Trophoblast cell (in vitro differentiated cells and primary cell): ENCODE data around the gene VTI1A.

Source experiments
- DNase-seq, 2 donors: peaks; one replicate each; pipeline ENCODE4 v3.0.0-alpha.2; 2016
- H2AFZ ChIP-seq: 2 replicates; pipeline ENCODE4 v1.6.1; 2013; ENCODE audit warnings: low read length, moderate library complexity, mild to moderate bottlenecking; ENCODE audit not compliant: insufficient read depth, poor library complexity
- H2AK5ac ChIP-seq: 2 replicates; pipeline ENCODE4 v1.6.1; 2013; ENCODE audit warnings: mild to moderate bottlenecking, low read length
- H2BK120ac ChIP-seq: 2 replicates; pipeline ENCODE4 v1.6.1; 2013; ENCODE audit warnings: low read length, mild to moderate bottlenecking, moderate library complexity; ENCODE audit not compliant: insufficient read depth, poor library complexity
- H2BK12ac ChIP-seq: 2 replicates; pipeline ENCODE4 v1.6.1; 2013; ENCODE audit warnings: mild to moderate bottlenecking, low read length, moderate library complexity
- H2BK5ac ChIP-seq: 2 replicates; pipeline ENCODE4 v1.6.1; 2013; ENCODE audit warnings: low read length, low read depth, moderate library complexity, mild to moderate bottlenecking; ENCODE audit not compliant: poor library complexity
- H3K14ac ChIP-seq: 2 replicates; pipeline ENCODE4 v1.6.1; 2013; ENCODE audit warnings: mild to moderate bottlenecking, low read length
- H3K18ac ChIP-seq: 2 replicates; pipeline ENCODE4 v1.6.1; 2013; ENCODE audit warnings: mild to moderate bottlenecking, low read length
- H3K23ac ChIP-seq: 2 replicates; pipeline ENCODE4 v1.6.1; 2013; ENCODE audit warnings: low read length
- H3K27ac ChIP-seq: 2 replicates; pipeline ENCODE4 v1.5.1; 2013; ENCODE audit warnings: low read depth, mild to moderate bottlenecking, inconsistent platforms, low read length, moderate library complexity
- H3K27me3 ChIP-seq: 2 replicates; pipeline ENCODE4 v1.6.1; 2013; ENCODE audit warnings: inconsistent platforms, mild to moderate bottlenecking, low read length, moderate library complexity; ENCODE audit not compliant: insufficient read depth
- H3K36me3 ChIP-seq, 2 experiments: 1 replicate in 1 of 2; 2 replicates in 1 of 2; pipeline ENCODE4 v1.6.1; 2013; ENCODE audit warnings: low read length in 2 of 2, mild to moderate bottlenecking in 2 of 2, moderate library complexity in 1 of 2; ENCODE audit not compliant: insufficient read depth in 2 of 2, control insufficient read depth in 1 of 2
- H3K4ac ChIP-seq: 2 replicates; pipeline ENCODE4 v1.6.1; 2013; ENCODE audit warnings: low read depth, mild to moderate bottlenecking, low read length, moderate library complexity
- H3K4me1 ChIP-seq, 2 experiments: 1 replicate in 1 of 2; 2 replicates in 1 of 2; pipeline ENCODE4 v1.6.1; 2013; ENCODE audit warnings: low read length in 2 of 2, mild to moderate bottlenecking in 2 of 2, moderate library complexity in 1 of 2; ENCODE audit not compliant: insufficient read depth in 2 of 2, control insufficient read depth in 1 of 2
- H3K4me2 ChIP-seq: 2 replicates; pipeline ENCODE4 v1.6.1; 2013; ENCODE audit warnings: inconsistent platforms, mild to moderate bottlenecking, low read length, moderate library complexity
- H3K4me3 ChIP-seq: 2 replicates; pipeline ENCODE4 v1.5.1; 2013; ENCODE audit warnings: mild to moderate bottlenecking, low read depth, low read length, inconsistent platforms
- H3K79me1 ChIP-seq: one replicate; pipeline ENCODE4 v1.6.1; 2013; ENCODE audit warnings: low read length
- H3K79me2 ChIP-seq: 2 replicates; pipeline ENCODE4 v1.6.1; 2013; ENCODE audit warnings: low read length, mild to moderate bottlenecking; ENCODE audit not compliant: control insufficient read depth, insufficient read depth, poor library complexity
- H3K9ac ChIP-seq: 2 replicates; pipeline ENCODE4 v1.6.1; 2013; ENCODE audit warnings: mild to moderate bottlenecking, low read length
- H3K9me3 ChIP-seq: 2 replicates; pipeline ENCODE4 v1.6.1; 2013; ENCODE audit warnings: low read depth, mild to moderate bottlenecking, control low read depth, inconsistent platforms, low read length; ENCODE audit not compliant: insufficient read depth
- H4K12ac ChIP-seq: 2 replicates; pipeline ENCODE4 v1.6.1; 2013; ENCODE audit warnings: low read depth, mild to moderate bottlenecking, low read length, moderate library complexity
- H4K8ac ChIP-seq: 2 replicates; pipeline ENCODE4 v1.6.1; 2013; ENCODE audit warnings: low read depth, mild to moderate bottlenecking, low read length, moderate library complexity
- H4K91ac ChIP-seq: one replicate; pipeline ENCODE4 v1.6.1; 2013; ENCODE audit warnings: low read depth, mild to moderate bottlenecking, low read length, moderate library complexity
- WGBS: extraction: QIAGEN DNeasy Blood & Tissue Kit; methylation state at CpG from one replicate; pipeline ENCODE4 v1.1.7; 2013; ENCODE audit warnings: missing lambda C conversion rate; ENCODE audit not compliant: insufficient read length, insufficient coverage; ENCODE audit errors: extremely low coverage; 5-methylcytosine and 5-hydroxymethylcytosine counted together

Gene VTI1A

DNA sequence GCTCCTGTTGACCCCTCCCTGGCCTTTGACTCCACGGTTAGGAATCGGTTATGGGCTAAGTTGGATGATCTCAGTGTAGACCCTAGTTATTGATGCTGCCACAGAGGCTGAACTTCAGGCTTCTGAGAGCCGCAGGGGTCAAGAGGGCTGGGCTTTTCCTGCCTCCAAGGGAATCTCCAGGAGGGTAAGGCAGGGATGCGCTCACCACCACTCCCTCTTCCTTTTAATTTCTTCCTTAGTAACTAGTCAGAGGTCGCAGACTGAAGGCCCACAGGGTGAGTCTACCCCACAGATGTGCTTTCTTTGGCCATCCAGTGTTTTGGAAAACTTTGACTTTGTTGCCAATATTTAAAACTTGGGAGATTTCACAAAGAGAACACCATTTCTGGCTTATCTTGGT is 352.0 kb downstream of the VTI1A start:
- Histone ChIP-seq H4K8ac (no peak overlapping the region), H3K4me2 (no peak overlapping the region), H3K4ac (no peak overlapping the region), H4K91ac (no peak overlapping the region), H3K18ac (no peak overlapping the region), H3K14ac (no peak overlapping the region), H3K36me3 (peaks cover 0 to 3% of the 10 kb centered on the region in 2 experiments), H2BK5ac (no peak overlapping the region), H3K4me3 (no peak overlapping the region), H3K27ac (no peak overlapping the region), H3K9me3 (peaks cover 2% of the 10 kb centered on the region), H3K79me2 (peaks cover 2% of the 10 kb centered on the region), H3K27me3 (no peaks in the 10 kb centered on the region), H3K23ac (no peak overlapping the region), H2AK5ac (no peak overlapping the region), H4K12ac (no peak overlapping the region), H3K79me1 (peaks cover 8% of the 10 kb centered on the region), H3K9ac (no peak overlapping the region), H2BK120ac (no peak overlapping the region), H2BK12ac (no peak overlapping the region), H3K4me1 (peaks cover 7 to 11% of the 10 kb centered on the region in 2 experiments), H2AFZ (no peak overlapping the region)
- WGBS = no CpG with 5 or more reads among the region's 5 CpGs
- no peak for DNase-seq

DNA sequence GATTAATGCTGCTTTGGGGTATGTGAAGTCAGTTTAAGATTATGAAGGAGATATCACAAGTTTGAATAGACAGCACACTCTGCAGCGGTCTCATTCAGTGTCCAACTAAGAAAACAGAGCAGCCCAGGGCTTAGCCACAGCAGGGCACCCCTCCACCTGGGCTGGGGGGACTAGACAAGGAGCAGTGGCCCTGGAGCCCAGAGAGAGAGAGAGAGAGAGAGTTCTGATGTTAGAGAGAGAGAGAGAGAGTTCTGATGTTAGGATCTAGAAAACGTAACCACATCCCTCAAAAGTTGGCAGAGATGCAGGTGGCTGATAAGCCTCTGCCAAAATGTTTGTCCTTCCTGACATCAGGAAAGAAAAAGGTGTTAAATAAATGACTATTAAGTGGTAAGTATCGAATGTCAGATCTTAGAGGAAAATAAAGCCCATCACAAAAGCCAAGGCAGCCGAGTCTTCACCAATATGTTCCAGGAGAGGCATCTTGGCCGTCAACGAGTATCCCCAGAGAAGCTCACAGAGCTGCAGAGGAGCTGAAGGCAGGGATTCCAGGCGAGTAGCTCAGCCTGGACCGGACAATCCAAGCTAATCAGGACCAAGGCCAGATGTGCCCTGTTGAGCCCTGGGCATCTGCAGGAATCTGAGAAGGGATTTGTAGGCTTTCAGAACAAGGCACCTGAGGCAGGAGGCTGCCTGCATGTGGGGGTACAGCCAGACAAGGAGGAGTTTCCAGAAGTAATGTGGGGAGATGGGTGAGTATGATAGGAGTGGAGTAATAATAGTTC is 352.9 kb downstream of the VTI1A start:
- H3K14ac ChIP-seq = no peak overlapping the region

DNA sequence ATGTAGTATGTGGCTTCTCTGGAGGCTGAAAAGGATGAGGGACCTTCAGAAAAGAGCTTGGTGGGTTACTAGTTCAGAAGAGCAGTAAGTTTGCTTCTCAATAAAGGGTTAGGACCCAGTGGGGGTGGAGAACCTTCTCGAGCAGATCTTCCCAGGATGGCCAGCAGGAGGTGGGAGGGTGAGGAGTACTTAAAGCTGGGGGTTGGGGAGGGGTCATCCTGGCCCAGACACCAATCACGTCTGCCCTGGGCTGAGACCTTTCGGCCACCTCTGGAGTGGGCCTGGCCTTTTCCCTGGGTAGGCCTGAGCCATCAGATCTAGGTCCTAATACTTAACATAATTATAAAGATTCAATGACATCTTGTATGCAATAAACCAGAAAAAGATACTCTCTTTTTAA is 354.0 kb downstream of the VTI1A start:
- H3K18ac ChIP-seq = no peak overlapping the region
- H3K4ac ChIP-seq = no peak overlapping the region
- WGBS = no CpG with 5 or more reads among the region's 3 CpGs
- peaks cover 2% of the 10 kb centered on the region for H3K79me2 ChIP-seq
- no peak overlapping the region for H3K9ac ChIP-seq
- no peak overlapping the region for H3K4me3 ChIP-seq
- no peak overlapping the region for H4K91ac ChIP-seq
- no peak overlapping the region for H2BK12ac ChIP-seq
- no peak overlapping the region for H3K27ac ChIP-seq
- no peak overlapping the region for H3K14ac ChIP-seq
- no peak overlapping the region for H3K4me2 ChIP-seq
- H3K4me1 ChIP-seq = peaks cover 18 to 25% of the 10 kb centered on the region in 2 experiments
- no peak for DNase-seq
- no peak overlapping the region for H2BK120ac ChIP-seq
- H3K27me3 ChIP-seq = no peaks in the 10 kb centered on the region
- peaks cover 22% of the 10 kb centered on the region for H3K79me1 ChIP-seq
- no peak overlapping the region for H2AK5ac ChIP-seq
- H3K36me3 ChIP-seq = peaks cover 0 to 3% of the 10 kb centered on the region in 2 experiments
- H3K23ac ChIP-seq = no peak overlapping the region
- peaks cover 2% of the 10 kb centered on the region for H3K9me3 ChIP-seq
- no peak overlapping the region for H4K12ac ChIP-seq
- H2BK5ac ChIP-seq = no peak overlapping the region
- no peak overlapping the region for H2AFZ ChIP-seq
- no peak overlapping the region for H4K8ac ChIP-seq

More for the DNA sequence above, 352.9 kb downstream of the VTI1A start:
- Histone ChIP-seq H2BK120ac (no peak overlapping the region), H3K36me3 (peaks cover 0 to 3% of the 10 kb centered on the region in 2 experiments), H2BK12ac (no peak overlapping the region), H3K9ac (no peak overlapping the region), H3K79me1 (peaks cover 14% of the 10 kb centered on the region), H3K79me2 (peaks cover 2% of the 10 kb centered on the region), H2AK5ac (peak overlapping the region; percentile 35), H3K4me1 (peaks cover 11 to 18% of the 10 kb centered on the region in 2 experiments), H3K4me2 (no peak overlapping the region), H3K27ac (no peak overlapping the region), H3K9me3 (peaks cover 2% of the 10 kb centered on the region), H3K23ac (no peak overlapping the region), H2AFZ (no peak overlapping the region), H4K12ac (no peak overlapping the region), H4K91ac (peak overlapping the region; percentile 2), H2BK5ac (no peak overlapping the region), H3K4ac (no peak overlapping the region), H3K18ac (peak overlapping the region; percentile 29), H3K4me3 (no peak overlapping the region), H3K27me3 (no peaks in the 10 kb centered on the region), H4K8ac (no peak overlapping the region)
- DNase-seq = no peak
- no CpG with 5 or more reads among the region's 8 CpGs for WGBS

DNA sequence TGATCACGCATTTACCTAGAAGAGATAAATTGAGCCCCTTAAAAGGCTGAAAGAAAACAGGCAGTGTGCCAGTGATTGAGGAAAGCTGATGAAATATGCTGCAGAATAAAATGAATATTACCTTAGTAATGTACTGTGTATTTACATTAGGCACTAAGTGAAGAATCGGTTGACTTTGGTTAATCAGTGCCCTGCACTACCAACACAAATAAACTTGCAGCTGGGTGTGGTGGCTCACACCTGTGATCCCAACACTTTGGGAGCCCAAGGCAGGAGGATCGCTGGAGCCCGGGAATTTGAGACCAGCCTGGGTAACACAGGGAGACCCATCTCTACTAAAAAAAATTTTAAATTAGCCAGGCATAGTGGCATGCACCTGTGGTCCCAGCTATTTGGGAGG is 354.7 kb downstream of the VTI1A start:
- no peak overlapping the region for H2AFZ ChIP-seq
- H4K91ac ChIP-seq = no peak overlapping the region
- no peak overlapping the region for H3K23ac ChIP-seq
- no peaks in the 10 kb centered on the region for H3K27me3 ChIP-seq
- H2AK5ac ChIP-seq = no peak overlapping the region
- WGBS = no CpG with 5 or more reads among the region's 4 CpGs
- H3K79me2 ChIP-seq = peaks cover 2% of the 10 kb centered on the region
- H3K36me3 ChIP-seq = peaks cover 0 to 3% of the 10 kb centered on the region in 2 experiments
- H3K4me2 ChIP-seq = no peak overlapping the region
- H3K4me3 ChIP-seq = no peak overlapping the region
- no peak overlapping the region for H3K18ac ChIP-seq
- no peak overlapping the region for H3K14ac ChIP-seq
- no peak for DNase-seq
- H3K4ac ChIP-seq = no peak overlapping the region
- no peak overlapping the region for H2BK12ac ChIP-seq
- H3K27ac ChIP-seq = no peak overlapping the region
- peaks cover 21 to 29% of the 10 kb centered on the region in 2 experiments for H3K4me1 ChIP-seq
- no peak overlapping the region for H4K12ac ChIP-seq
- no peak overlapping the region for H4K8ac ChIP-seq
- no peak overlapping the region for H2BK120ac ChIP-seq
- peaks cover 2% of the 10 kb centered on the region for H3K9me3 ChIP-seq
- peaks cover 24% of the 10 kb centered on the region for H3K79me1 ChIP-seq
- no peak overlapping the region for H3K9ac ChIP-seq
- no peak overlapping the region for H2BK5ac ChIP-seq
